ENCODE data around the gene CCDC68.
"Not testable (repeated sequence)": the region's sequence is repeated elsewhere in the genome, so short reads cannot be mapped to it uniquely, and the experiment has no call there.

Gene CCDC68

GRCh38 chr18:54871231-54871630 is 88.0 kb downstream of the CCDC68 start:
- no peak for DNase-seq

GRCh38 chr18:54867131-54867530 is 92.1 kb downstream of the CCDC68 start:
- no peak for DNase-seq

- no peak for DNase-seq
These were observed 98.3 kb downstream of the CCDC68 start for GRCh38 chr18:54860941-54861340.

GRCh38 chr18:54859667-54860421 is 99.4 kb downstream of the CCDC68 start:
- DNase-seq: no peak

- no peak for DNase-seq
These were observed 101.8 kb downstream of the CCDC68 start for GRCh38 chr18:54857499-54857898.

- DNase-seq: no peak
These were observed 103.1 kb downstream of the CCDC68 start for GRCh38 chr18:54856105-54856646.

- not testable (repeated sequence) for DNase-seq
These were observed 104.2 kb downstream of the CCDC68 start for GRCh38 chr18:54855050-54855449.

GRCh38 chr18:54852780-54853675 is 106.2 kb downstream of the CCDC68 start:
- DNase-seq: no peak
